Measurements from ENCODE around the gene CHMP1A. TPM values are rescaled to one million over a fixed set of nuclear protein-coding genes. Genes with fewer than 3 reads are reported as not detected.

CHMP1A gene
- total RNA-seq = 10 to 100 TPM; 36.0 to 76.8 (median 54.2) TPM
- polyA plus RNA-seq = 10 to 100 TPM; 13.2 to 49.2 TPM
- long read RNA-seq, donor 1, transcript CHMP1A-202 (6 exons, 2,295 nt) = major isoform, 24 of 539 reads
- long read RNA-seq, donor 1, transcript CHMP1A-204 (2 exons, 2,007 nt) = minor isoform, 12 of 539 reads
- long read RNA-seq, donor 1, transcript CHMP1A-206 (4 exons, 812 nt) = minor isoform, 7 of 539 reads
- long read RNA-seq, donor 1, partial matches to known transcripts = 5 of 539 reads
- long read RNA-seq, donor 1, other reads (novel, unspliced or antisense) = 490 of 539 reads
- long read RNA-seq, donor 2, partial matches to known transcripts = 6 of 35 reads
- long read RNA-seq, donor 2, other reads (novel, unspliced or antisense) = 22 of 35 reads
- long read RNA-seq, donor 3, transcript CHMP1A-202 (6 exons, 2,295 nt) = major isoform, 6 of 162 reads
- long read RNA-seq, donor 3, partial matches to known transcripts = 4 of 162 reads
- long read RNA-seq, donor 3, other reads (novel, unspliced or antisense) = 147 of 162 reads

GRCh38 chr16:89657442-89658220, at the start of gene CHMP1A, which contains the start of gene SPATA33:
Gene CHMP1A, minus strand, starts transcription at chr16:89657708. Its CDS starts 120 bp downstream, at chr16:89657588.
Gene SPATA33, plus strand, starts transcription at chr16:89657836. Its CDS starts 76 bp downstream, at chr16:89657912.
- 0 to 1% (median 0%) methylated on average over 69 to 99 of the region's 99 CpGs for WGBS, 3 donors
- Histone ChIP-seq H3K4me1 (ENCODE audit: insufficient read depth) (peaks cover 13% of the 10 kb centered on the region), H3K4me3 (peak within 1 kb of the TSS; percentile 83), H3K27me3 (no peaks in the 10 kb centered on the region), H3K36me3 (no peaks in the 10 kb centered on the region), H3K9me3 (no peaks in the 10 kb centered on the region), H3K27ac (peak within 1 kb of the TSS in 1 of 2 donors; percentile 36)
- no peak for TF ChIP-seq CTCF (IDR thresholded peaks at IDR 0.05)
- TF ChIP-seq POLR2A (IDR thresholded peaks at IDR 0.05) = peak; percentile 58
- intact Hi-C loops (cut with DNase I) = no loop called here
- DNase-seq = peak; percentile 86 to 95 (median 93)

DNA sequence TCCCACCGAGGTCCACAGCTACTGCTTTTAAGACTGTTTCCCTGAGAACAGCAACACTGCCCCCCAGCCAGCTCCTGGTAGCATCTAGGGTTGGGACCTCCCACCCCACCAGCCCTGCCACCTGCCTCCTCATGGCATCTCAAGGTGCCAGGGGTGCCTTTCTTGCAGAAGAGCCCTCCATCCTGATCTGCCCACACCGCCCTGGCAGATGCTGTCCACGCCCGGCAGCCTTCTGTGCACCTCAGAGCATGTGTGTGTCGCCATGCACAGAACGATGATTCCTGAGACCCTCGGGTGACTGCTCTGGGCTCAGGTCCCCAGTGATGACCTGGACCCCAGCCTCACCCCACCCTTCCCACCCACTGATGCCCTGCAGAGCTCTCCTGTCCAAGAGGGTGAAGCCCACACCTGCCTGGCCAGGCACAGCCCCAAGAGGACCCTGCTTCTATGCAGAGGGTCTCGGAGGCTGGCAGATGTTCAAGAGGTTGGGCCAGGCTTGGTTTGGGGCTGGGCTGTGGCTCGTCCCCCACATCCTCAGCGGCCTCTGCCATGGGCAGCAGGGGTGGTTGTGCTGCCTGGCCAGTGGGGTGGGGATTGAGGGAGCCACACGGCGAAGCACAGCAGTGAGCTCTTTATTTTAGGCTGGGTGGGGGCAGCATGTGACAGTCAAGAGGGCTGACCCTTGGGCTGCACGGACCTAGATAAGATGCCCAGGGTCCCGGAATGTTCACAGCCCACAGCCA, 49.2 kb upstream of the CHMP1A start:
- Histone ChIP-seq H3K27me3 (no peaks in the 10 kb centered on the region), H3K4me3 (no peak overlapping the region), H3K27ac (no peak overlapping the region), H3K36me3 (no peaks in the 10 kb centered on the region), H3K4me1 (ENCODE audit: insufficient read depth) (peaks cover 3% of the 10 kb centered on the region), H3K9me3 (no peaks in the 10 kb centered on the region)
- intact Hi-C loops (cut with DNase I) = loop anchor here in 3 of 4 donors (5.0 to 10.0 kb wide), 3 partner anchors 88 to 156 kb away; no protein-coding TSS in a partner anchor
- DNase-seq = peak in 3 of 5 donors; percentile 9 to 42 (median 35)
- no peak for TF ChIP-seq EP300 (IDR thresholded peaks at IDR 0.05)
- TF ChIP-seq POLR2A (IDR thresholded peaks at IDR 0.05) = no peak
- no peak for TF ChIP-seq CTCF (IDR thresholded peaks at IDR 0.05)
- WGBS, 3 donors = 68 to 75% (median 73%) methylated on average over 14 of the region's 14 CpGs

DNA sequence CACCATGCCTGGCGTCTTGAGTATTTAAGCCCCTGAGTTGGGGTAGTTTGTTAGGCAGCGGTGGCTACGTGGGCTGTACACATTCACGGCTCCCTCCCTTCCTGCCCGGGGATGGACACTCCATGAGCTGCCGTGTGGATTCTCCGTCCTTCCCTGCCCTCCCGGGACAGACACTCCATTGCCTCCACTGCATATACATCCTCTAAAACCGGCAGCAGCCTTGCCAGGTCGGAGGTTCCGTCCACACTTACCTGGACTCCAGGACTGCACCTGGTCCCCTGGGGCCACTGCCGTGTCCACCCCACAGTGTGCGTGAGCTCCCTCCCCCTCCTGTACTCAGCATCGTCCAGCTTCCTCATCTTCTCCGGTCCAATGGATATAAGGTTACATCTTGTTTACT, 47.5 kb upstream of the CHMP1A start:
- intact Hi-C loops (cut with DNase I) = loop anchor here in 3 of 4 donors (5.0 to 10.0 kb wide), 3 partner anchors 90 to 157 kb away; no protein-coding TSS in a partner anchor
- Histone ChIP-seq H3K9me3 (no peaks in the 10 kb centered on the region), H3K36me3 (no peaks in the 10 kb centered on the region), H3K4me1 (ENCODE audit: insufficient read depth) (peaks cover 12% of the 10 kb centered on the region), H3K27me3 (no peaks in the 10 kb centered on the region), H3K4me3 (no peak overlapping the region), H3K27ac (no peak overlapping the region)
- peak in 2 of 5 donors; percentile 19 to 27 for DNase-seq
- no peak for TF ChIP-seq EP300 (IDR thresholded peaks at IDR 0.05)
- no peak for TF ChIP-seq CTCF (IDR thresholded peaks at IDR 0.05)
- no peak for TF ChIP-seq POLR2A (IDR thresholded peaks at IDR 0.05)
- WGBS, 3 donors = 50 to 67% (median 64%) methylated on average over 15 of the region's 15 CpGs

DNA sequence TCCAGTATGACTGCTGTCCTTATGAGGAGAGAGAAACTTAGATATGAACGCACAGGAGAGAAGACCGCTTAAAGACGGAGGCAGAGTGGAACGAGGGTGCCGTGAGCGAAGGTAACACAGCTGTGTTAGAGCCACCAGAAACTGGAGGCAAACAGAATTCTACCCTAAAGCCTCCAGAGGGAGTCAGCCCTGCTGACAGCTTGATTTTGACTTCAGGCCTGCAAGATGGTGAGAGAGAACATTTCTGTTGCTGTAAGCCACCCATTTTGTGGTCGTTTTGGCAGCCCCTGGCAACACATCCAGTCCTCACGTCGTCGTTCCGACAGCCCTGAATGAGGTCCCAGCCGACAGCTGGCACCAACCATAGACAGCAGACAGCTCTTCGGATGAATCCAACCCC, 46.8 kb upstream of the CHMP1A start:
- intact Hi-C loops (cut with DNase I) = loop anchor here in 3 of 4 donors (10.0 kb wide), 2 partner anchors 91 to 151 kb away; no protein-coding TSS in a partner anchor

More for the DNA sequence above, 46.8 kb upstream of the CHMP1A start:
- Histone ChIP-seq H3K27ac (no peak overlapping the region), H3K4me3 (no peak overlapping the region), H3K9me3 (no peaks in the 10 kb centered on the region), H3K27me3 (no peaks in the 10 kb centered on the region), H3K36me3 (no peaks in the 10 kb centered on the region), H3K4me1 (ENCODE audit: insufficient read depth) (peaks cover 12% of the 10 kb centered on the region)
- WGBS, 3 donors = 68 to 75% (median 73%) methylated on average over 13 of the region's 13 CpGs
- TF ChIP-seq CTCF (IDR thresholded peaks at IDR 0.05) (no peak), POLR2A (IDR thresholded peaks at IDR 0.05) (no peak), EP300 (IDR thresholded peaks at IDR 0.05) (no peak)
- DNase-seq = no peak

Data from ovary (tissue), 10 donors.